Bronchial epithelial cell (primary cell): ENCODE data around the gene NIPA2. TPM values are rescaled to one million over a fixed set of nuclear protein-coding genes. Genes with fewer than 3 reads are reported as not detected.

Experiments
- DNase-seq: peaks from one replicate; pipeline ENCODE4 v3.0.0-alpha.2; 2010; ENCODE audit warnings: low read depth
- FAIRE-seq: peaks from 2 replicates; lab custom pipeline; 2011; peaks lifted over from hg19 to GRCh38; lab: Jason Lieb, UNC
- H3K27me3 ChIP-seq: 2 replicates; pipeline ENCODE4 v1.5.1; 2011; ENCODE audit warnings: low read length; ENCODE audit not compliant: control insufficient read depth, insufficient read depth
- H3K36me3 ChIP-seq: 2 replicates; pipeline ENCODE4 v1.5.1; 2011; ENCODE audit warnings: low read length; ENCODE audit not compliant: control insufficient read depth, insufficient read depth
- H3K4me3 ChIP-seq: 2 replicates; pipeline ENCODE4 v1.5.1; 2011; ENCODE audit warnings: mild to moderate bottlenecking, low read depth, low read length, control low read depth
- CTCF ChIP-seq: IDR thresholded peaks from 2 replicates; pipeline ENCODE4 v1.5.1; 2011; ENCODE audit warnings: mild to moderate bottlenecking, moderate library complexity, low read length, control low read depth, inconsistent platforms; ENCODE audit not compliant: insufficient read depth, severe bottlenecking
- total RNA-seq: library from RNA; depleted of rRNA; stranded (reverse); fragments of >200 nt; gene quantifications from 2 replicates; pipeline ENCODE4 v1.2.1, GENCODE V29; 2014

NIPA2 gene
- total RNA-seq, 1 donor from 2014 or later = 76.1 TPM

DNA sequence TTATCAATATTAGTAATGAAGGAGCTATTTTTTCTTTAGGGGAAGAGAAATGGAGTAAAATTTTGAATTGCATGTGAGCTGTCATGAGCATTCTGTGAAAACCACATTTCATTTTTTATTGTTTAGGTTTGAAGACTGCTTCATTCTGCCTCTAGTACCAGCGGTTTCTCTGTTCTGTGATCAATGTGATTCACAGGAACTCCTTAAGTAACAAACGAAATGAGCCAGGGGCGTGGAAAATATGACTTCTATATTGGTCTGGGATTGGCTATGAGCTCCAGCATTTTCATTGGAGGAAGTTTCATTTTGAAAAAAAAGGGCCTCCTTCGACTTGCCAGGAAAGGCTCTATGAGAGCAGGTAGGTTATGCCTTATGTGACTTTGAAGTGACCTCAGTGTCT lies 13.0 kb downstream of the NIPA2 start:
- Histone ChIP-seq H3K27me3 (no peaks in the 10 kb centered on the region), H3K36me3 (peaks cover 12% of the 10 kb centered on the region), H3K4me3 (no peak overlapping the region)
- no peak for TF ChIP-seq CTCF
- FAIRE-seq = no peak
- DNase-seq = no peak

GRCh38 chr15:22855791-22856190 lies 17.3 kb downstream of the NIPA2 start:
- Histone ChIP-seq H3K4me3 (no peak overlapping the region), H3K36me3 (peaks cover 11% of the 10 kb centered on the region), H3K27me3 (no peaks in the 10 kb centered on the region)
- no peak for FAIRE-seq
- no peak for DNase-seq
- no peak for TF ChIP-seq CTCF

- no peak overlapping the region for H3K4me3 ChIP-seq
- FAIRE-seq = no peak
- H3K27me3 ChIP-seq = no peaks in the 10 kb centered on the region
- H3K36me3 ChIP-seq = peaks cover 10% of the 10 kb centered on the region
- no peak for DNase-seq
- TF ChIP-seq CTCF = no peak
Observed at GRCh38 chr15:22856659-22857058, 18.2 kb downstream of the NIPA2 start.

- H3K27me3 ChIP-seq = no peaks in the 10 kb centered on the region
- no peak for FAIRE-seq
- no peak for DNase-seq
- H3K36me3 ChIP-seq = peaks cover 9% of the 10 kb centered on the region
- no peak overlapping the region for H3K4me3 ChIP-seq
- TF ChIP-seq CTCF = no peak
Observed at GRCh38 chr15:22861161-22861560, 22.7 kb downstream of the NIPA2 start.

DNA sequence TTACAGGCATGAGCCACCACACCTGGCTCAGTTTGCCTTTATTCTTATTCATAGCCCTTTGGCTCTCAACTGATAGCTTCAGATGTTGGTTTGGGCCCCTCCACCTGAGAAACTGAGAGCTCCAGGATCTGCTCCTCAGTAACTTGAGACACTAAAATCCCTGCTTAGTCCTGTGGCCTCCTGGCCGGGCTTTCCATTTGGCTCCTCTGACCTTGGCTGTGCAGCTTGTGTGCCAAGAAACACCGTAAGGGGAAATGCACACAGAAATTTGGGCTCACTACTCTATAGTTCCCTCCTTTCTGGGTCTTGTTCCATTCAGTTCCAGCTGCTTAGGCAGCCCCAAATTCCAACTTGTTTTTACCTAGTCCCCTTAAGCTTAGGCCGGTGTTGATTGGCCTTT lies 24.9 kb downstream of the NIPA2 start:
- no peak overlapping the region for H3K4me3 ChIP-seq
- TF ChIP-seq CTCF = no peak
- H3K27me3 ChIP-seq = no peaks in the 10 kb centered on the region
- no peak for FAIRE-seq
- DNase-seq = no peak
- peaks cover 10% of the 10 kb centered on the region for H3K36me3 ChIP-seq

DNA sequence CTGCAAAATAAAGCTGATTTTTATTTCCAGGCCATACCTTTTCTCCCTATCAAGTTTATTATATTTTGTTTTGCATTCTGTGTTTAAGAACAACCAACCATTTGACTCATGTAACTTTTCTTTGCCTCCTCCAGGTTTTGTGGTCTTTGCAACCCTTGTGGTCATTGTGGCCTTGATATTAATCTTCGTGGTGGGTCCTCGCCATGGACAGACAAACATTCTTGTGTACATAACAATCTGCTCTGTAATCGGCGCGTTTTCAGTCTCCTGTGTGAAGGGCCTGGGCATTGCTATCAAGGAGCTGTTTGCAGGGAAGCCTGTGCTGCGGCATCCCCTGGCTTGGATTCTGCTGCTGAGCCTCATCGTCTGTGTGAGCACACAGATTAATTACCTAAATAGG lies 27.6 kb downstream of the NIPA2 start:
- no peak for TF ChIP-seq CTCF
- H3K27me3 ChIP-seq = no peaks in the 10 kb centered on the region
- H3K4me3 ChIP-seq = no peak overlapping the region
- no peak for FAIRE-seq
- peaks cover 18% of the 10 kb centered on the region for H3K36me3 ChIP-seq
- no peak for DNase-seq
